NB4 (cell line): ENCODE data around the gene C2CD3.

Source experiments
- DNase-seq: peaks from one replicate; pipeline ENCODE4 v3.0.0; 2010; ENCODE audit warnings: low read depth
- H3K4me3 ChIP-seq: one replicate; pipeline ENCODE4 v1.5.1; 2011; ENCODE audit warnings: mild to moderate bottlenecking, low read depth, low read length, moderate library complexity
- CTCF ChIP-seq: IDR thresholded peaks from one replicate; pipeline ENCODE4 v1.5.1; 2012; ENCODE audit warnings: low read depth, low read length
- MAX ChIP-seq: IDR thresholded peaks from 2 replicates; pipeline ENCODE4 v1.6.1; 2011; ENCODE audit warnings: low read depth, low read length
- MYC ChIP-seq: IDR thresholded peaks from 2 replicates; pipeline ENCODE4 v1.6.1; 2011; ENCODE audit warnings: low read depth, low read length
- POLR2A ChIP-seq: IDR thresholded peaks from 2 replicates; pipeline ENCODE4 v1.6.1; 2011; ENCODE audit warnings: mild to moderate bottlenecking; ENCODE audit not compliant: insufficient read length; ENCODE audit errors: extremely low read depth

Gene C2CD3

GRCh38 chr11:74006743-74007304, 164.0 kb downstream of the C2CD3 start:
- no peak overlapping the region for H3K4me3 ChIP-seq
- TF ChIP-seq CTCF (no peak), MYC (no peak), POLR2A (no peak), MAX (no peak)

GRCh38 chr11:74005721-74006517, 164.9 kb downstream of the C2CD3 start:
- H3K4me3 ChIP-seq: no peak overlapping the region
- no peak for DNase-seq
- TF ChIP-seq MYC: no peak

More at GRCh38 chr11:74006743-74007304, 164.0 kb downstream of the C2CD3 start:
- no peak for DNase-seq

DNA sequence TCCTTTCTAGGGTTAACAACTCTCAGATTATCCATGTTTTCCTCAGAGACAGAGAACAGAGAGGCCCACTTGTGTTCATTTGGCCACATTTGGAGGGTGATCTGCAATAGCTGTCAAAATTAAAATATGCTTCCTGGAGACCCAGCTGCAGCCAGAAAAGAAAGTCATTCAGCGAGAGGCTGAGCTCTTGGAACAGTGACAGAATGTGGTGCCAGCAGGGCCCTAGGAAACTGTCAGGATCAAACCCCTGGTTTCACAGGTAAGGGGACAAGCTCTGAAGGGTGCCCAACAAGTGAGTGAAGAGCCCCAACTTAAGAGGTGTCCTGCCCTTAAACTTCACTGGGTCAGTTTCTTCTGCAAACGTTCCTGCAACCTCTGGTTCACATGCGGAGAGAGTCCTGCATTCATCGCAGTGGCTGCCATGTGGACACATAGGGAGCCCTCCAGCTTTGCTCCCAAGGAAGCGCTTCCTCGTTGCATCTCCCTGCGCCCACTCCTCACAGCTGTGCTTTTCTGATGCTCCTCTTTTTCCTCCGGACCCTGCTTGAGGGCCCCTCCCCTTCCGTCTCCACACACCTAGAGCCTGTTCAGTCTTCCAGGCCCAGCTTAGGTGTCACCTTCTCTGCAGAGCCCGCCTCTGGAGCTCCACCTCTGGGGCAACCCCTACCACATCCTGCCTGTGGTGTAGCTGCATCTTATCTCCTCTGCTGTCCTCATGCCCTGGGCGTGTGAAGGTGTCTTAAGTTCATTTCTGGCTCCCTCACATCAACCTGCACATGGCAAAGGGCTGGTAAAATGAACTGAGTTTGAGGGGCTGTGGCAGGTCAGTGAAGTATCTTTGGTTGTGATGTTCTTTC, 165.8 kb downstream of the C2CD3 start:
- DNase-seq: peak; percentile 26
- no peak overlapping the region for H3K4me3 ChIP-seq
- TF ChIP-seq MAX (no peak), POLR2A (no peak), MYC (no peak), CTCF (no peak)

DNA sequence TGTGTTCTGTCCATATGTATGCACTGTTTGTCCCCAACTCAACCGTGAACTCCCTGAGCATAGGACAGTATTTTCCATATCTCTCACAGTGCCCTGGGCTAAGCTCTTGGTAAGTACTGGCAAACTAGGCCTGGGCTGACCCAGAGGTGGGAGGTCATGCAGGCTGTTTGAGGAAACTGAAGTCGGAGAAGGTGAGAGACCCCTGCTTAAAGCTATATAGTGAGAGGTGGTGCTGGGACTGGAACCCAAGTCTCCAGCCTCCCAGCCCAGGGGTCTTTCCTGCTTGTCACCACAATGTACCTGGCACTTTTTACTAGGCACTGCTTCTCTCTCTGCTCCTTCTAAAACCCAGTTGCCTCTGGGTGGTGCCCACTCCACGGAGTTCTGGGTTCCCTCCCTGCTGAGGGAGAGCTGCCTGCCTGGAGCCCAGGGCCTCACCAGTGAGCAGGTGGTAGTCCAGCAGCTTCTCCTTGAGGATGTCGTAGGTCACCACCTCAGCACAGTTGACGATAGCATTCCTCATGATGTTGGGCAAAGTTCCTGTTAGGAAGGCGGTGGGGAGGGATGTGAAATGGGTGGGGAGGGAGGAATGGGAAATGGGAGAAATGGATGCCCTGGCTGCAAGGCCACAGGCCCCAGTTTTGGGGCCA, 166.6 kb downstream of the C2CD3 start:
- no peak for TF ChIP-seq CTCF
- no peak for TF ChIP-seq POLR2A
- TF ChIP-seq MYC: no peak
- no peak for TF ChIP-seq MAX
- DNase-seq: no peak
- no peak overlapping the region for H3K4me3 ChIP-seq

- no peak for DNase-seq
- TF ChIP-seq CTCF (no peak), MYC (no peak), POLR2A (no peak), MAX (no peak)
- no peak overlapping the region for H3K4me3 ChIP-seq
Measured at GRCh38 chr11:74002832-74003231, 168.0 kb downstream of the C2CD3 start.
